Hematopoietic multipotent progenitor cell treated with erythropoietin and hydrocortisone succinate and interleukin-3 and kit ligand, for 6 days (in vitro differentiated cells): ENCODE data around the gene FSHB.

ENCODE experiments used
- DNase-seq: peaks from one replicate; pipeline ENCODE4 v3.0.0-alpha.2; 2015

Gene FSHB

DNA sequence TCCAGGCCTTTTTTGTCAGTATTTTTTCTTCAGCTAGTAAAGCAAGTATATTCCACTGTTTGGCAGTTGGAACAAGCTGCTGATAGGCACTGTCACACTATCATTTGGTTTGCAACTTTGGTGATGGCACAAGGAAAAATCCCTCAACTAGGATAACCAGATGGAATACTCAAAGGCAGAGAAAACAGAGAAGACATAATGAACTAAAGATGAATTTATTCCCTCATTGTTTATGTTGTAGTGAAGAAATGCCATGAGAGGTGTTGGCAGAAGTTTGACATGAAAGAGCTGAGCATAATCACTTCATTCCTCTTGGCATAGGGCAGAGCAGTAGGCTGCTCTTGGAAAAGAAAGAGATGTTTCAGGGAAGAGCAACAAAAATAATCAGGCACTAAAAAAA, 39.9 kb downstream of the FSHB start:
- no peak for DNase-seq

DNA sequence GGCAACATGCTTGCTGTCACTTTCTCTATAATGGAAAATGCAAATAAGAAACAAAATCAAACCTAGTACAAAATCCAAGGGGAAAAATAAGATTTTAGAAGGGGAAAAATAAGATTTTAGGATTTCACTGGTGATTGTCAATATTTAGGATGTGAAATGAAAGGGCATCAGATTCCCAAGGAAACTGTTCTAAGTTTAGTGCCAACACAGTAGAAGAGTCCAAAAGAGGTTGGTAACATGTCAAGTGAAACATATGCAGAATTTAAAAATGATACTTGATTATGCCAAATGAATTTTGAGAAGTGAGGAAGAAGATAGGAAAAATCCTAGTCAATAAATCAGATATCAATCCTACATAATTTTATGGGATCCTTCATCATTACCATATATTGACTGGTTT, 46.4 kb downstream of the FSHB start:
- DNase-seq, result no peak

DNA sequence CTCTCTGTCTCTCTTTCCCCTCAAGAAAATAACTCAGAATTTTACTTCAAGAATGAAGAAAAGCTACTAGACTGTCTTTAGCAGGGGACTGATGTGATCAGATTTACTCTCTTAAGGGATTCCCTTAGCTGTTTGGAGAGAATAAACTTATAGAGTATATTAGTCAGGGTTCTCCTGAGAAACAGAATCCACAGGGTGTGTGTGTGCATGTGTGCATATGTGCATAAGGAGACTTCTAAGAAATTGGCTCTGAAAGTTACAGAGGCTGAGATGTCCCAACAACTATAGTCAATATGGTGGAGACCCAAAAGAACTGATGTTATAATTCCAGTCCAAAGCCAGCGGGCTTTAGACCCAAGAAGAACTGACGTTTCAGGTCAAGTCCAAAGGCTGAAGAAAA, 49.0 kb downstream of the FSHB start:
- no peak for DNase-seq

DNA sequence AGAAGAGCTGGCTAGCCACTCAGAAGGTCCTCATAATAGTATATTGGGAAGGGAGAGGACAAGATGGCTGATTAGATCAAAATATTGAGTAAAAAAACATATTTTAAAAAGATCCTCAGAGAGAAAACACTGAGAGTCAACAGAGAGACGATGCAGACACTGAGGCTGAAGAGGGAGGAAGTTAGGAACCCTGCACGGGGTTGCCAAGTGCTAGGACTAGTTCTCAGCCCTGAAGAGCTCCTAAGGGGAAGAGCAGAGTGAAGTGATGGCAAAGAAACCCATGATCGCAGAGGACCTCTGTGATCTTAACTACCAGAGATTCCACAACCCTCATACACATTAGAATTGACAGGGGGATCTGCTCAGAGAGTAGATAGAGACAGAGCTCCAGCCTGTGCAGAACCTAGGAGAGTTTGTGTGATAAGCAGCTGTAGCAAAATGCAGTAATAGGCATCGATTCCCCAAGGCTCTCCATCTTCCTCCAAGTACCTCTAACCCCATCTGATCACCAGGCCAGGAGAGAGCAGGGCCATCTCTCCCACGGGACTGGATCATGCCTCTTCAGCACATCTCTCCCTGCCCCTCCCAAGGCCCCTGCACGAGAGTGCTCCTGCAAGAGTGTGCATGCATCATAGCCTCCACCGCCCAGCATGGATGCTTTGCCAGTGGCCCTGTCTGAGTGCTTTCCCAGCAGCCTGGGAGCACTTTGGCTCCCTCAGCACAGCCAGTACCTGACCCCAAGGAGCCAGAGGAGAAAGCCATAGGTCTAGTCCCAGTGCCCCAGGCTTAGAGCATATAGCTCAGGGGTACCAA, 50.9 kb downstream of the FSHB start:
- DNase-seq, result no peak

DNA sequence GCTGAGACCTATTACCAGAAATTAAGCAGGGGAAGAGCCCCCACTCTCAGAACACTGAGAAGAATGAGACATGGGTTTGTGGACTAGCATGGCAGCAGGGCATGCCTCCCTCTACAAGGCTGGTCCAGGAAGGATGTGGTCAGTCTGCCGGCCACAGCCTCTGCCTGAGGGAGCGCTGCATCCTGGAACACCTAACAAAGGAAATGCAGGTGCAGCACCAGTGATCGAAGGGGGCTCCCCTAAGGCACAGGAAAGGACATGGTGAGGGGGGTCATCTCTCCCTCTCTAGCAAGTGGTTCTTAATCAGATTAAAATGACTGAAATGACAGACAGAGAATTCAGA, 51.4 kb downstream of the FSHB start:
- no peak for DNase-seq
